Activated CD8-positive, alpha-beta T cell treated with anti-CD3 and anti-CD28 coated beads for 36 hours (primary cell): ENCODE measurements around the gene MYPOP. TPM values are rescaled to one million over a fixed set of nuclear protein-coding genes. Genes with fewer than 3 reads are reported as not detected.

Source experiments
- ATAC-seq: fragments of 200-7000 bp; cut with Tn5 transposase; one replicate; pipeline ENCODE4 v1.10.0; 2021; ENCODE audit warnings: mild to moderate bottlenecking, moderate library complexity
- CTCF ChIA-PET: fragments of 350-600 bp; sonication (Branson Sonifier 250); formaldehyde crosslinking; loops from one replicate; lab custom pipeline; 2021; ENCODE audit warnings: antibody characterized with exemption; lab: Charles Lee
- POLR2A ChIA-PET: fragments of 350-600 bp; sonication (Branson Sonifier 250); formaldehyde crosslinking; loops from one replicate; lab custom pipeline; 2021; ENCODE audit warnings: antibody characterized with exemption; lab: Charles Lee
- DNase-seq: peaks from one replicate; pipeline ENCODE4 v3.0.0-alpha.2; 2020
- H3K27ac Mint-ChIP-seq: one replicate; pipeline ENCODE4 v1.8.0; 2021; ENCODE audit warnings: mild to moderate bottlenecking, mixed read lengths
- H3K27me3 Mint-ChIP-seq: one replicate; pipeline ENCODE4 v1.8.0; 2021; ENCODE audit warnings: mixed read lengths
- H3K36me3 Mint-ChIP-seq: one replicate; pipeline ENCODE4 v1.8.0; 2021; ENCODE audit warnings: low read depth, mixed read lengths
- H3K4me1 Mint-ChIP-seq: one replicate; pipeline ENCODE4 v1.8.0; 2021; ENCODE audit warnings: low read depth, mixed read lengths
- H3K4me3 Mint-ChIP-seq: one replicate; pipeline ENCODE4 v1.8.0; 2021; ENCODE audit warnings: mild to moderate bottlenecking, moderate library complexity, mixed read lengths
- H3K9me3 Mint-ChIP-seq: one replicate; pipeline ENCODE4 v1.8.0; 2021; ENCODE audit warnings: mixed read lengths
- intact Hi-C: fragments of 100-400 bp; cut with micrococcal nuclease; formaldehyde crosslinking; loops from one replicate; pipeline ENCODE4 v1.10.0; 2022
- total RNA-seq, 2 experiments: library from RNA; stranded (reverse); gene quantifications; one replicate each; pipeline ENCODE4 v1.2.3, GENCODE V29; 2021
- TF ChIP-seq, protein P1 (sequence below): fragments of 200-600 bp; IDR thresholded peaks from one replicate; pipeline ENCODE4 v1.8.0; 2022; ENCODE audit warnings: antibody characterized with exemption, mild to moderate bottlenecking

MYPOP gene
- total RNA-seq, 2 experiments from 2014 or later: 4.1 to 5.0 TPM

DNA sequence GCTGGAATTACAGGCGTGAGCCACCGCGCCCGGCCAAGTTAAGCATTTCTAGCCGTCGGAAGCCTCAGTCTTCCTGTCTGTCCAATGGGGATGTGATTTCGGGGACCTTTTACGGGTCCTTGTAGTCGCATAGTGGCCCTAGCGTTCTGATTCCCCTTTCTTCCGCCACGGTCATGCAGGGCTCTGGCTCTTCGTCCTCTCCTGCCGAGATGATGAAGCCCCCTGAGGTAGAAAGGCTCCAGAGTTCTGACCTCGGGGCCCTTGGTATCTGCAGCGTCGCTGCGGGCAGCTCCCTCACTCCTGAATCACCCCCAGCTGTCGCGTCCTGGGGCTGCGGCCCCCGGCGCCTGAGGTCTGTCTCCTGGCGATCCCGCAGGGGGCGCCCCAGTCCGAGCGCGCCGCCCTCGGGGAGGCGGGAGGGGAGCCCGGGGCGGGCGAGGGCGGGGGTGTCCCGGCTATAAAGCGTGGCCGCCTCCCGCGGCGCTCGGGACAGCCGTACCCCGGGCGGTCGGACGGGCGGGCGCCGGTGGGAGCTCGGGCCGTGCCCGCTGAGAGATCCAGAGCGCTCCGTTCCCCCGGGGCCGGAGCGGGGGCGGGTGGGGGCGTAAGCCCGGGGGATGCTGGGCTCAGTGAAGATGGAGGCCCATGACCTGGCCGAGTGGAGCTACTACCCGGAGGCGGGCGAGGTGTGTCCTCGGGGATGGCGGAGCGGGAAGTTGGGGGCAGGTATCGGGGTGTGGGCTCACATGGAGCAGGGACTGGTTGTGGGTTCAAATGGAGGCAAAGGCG is 38.4 kb downstream of the MYPOP start, which contains the start of gene FOXA3:
FOXA3 (plus strand) TSS at position 487 of the 789 bp plus-strand sequence; CDS start at position 618, 131 bp downstream.
- H3K27me3 Mint-ChIP-seq: peaks cover 25% of the 10 kb centered on the region
- ChIA-PET POLR2A (interaction anchor here (1.0 to 3.9 kb wide), 5 partner anchors 17 to 88 kb away, joined by 3 to 24 read pairs (median 8); partner anchors contain the start of genes IRF2BP1 and MYPOP), CTCF (interaction anchor here (0.9 to 5.3 kb wide), 9 partner anchors 8 to 146 kb away, joined by 3 to 100 read pairs (median 3); partner anchors contain the start of genes IRF2BP1, MYPOP and SIX5)
- DNase-seq: peak; percentile 68
- ATAC-seq: peak; percentile 24
- peaks cover 18% of the 10 kb centered on the region for H3K4me1 Mint-ChIP-seq
- no peaks in the 10 kb centered on the region for H3K9me3 Mint-ChIP-seq
- H3K4me3 Mint-ChIP-seq: peak within 1 kb of the TSS; percentile 85
- peak within 1 kb of the TSS; percentile 98 for H3K27ac Mint-ChIP-seq
- intact Hi-C loops: no loop called here
- TF ChIP-seq, protein P1, sequence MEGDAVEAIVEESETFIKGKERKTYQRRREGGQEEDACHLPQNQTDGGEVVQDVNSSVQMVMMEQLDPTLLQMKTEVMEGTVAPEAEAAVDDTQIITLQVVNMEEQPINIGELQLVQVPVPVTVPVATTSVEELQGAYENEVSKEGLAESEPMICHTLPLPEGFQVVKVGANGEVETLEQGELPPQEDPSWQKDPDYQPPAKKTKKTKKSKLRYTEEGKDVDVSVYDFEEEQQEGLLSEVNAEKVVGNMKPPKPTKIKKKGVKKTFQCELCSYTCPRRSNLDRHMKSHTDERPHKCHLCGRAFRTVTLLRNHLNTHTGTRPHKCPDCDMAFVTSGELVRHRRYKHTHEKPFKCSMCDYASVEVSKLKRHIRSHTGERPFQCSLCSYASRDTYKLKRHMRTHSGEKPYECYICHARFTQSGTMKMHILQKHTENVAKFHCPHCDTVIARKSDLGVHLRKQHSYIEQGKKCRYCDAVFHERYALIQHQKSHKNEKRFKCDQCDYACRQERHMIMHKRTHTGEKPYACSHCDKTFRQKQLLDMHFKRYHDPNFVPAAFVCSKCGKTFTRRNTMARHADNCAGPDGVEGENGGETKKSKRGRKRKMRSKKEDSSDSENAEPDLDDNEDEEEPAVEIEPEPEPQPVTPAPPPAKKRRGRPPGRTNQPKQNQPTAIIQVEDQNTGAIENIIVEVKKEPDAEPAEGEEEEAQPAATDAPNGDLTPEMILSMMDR: peak; percentile 82
- peaks cover 7% of the 10 kb centered on the region for H3K36me3 Mint-ChIP-seq

DNA sequence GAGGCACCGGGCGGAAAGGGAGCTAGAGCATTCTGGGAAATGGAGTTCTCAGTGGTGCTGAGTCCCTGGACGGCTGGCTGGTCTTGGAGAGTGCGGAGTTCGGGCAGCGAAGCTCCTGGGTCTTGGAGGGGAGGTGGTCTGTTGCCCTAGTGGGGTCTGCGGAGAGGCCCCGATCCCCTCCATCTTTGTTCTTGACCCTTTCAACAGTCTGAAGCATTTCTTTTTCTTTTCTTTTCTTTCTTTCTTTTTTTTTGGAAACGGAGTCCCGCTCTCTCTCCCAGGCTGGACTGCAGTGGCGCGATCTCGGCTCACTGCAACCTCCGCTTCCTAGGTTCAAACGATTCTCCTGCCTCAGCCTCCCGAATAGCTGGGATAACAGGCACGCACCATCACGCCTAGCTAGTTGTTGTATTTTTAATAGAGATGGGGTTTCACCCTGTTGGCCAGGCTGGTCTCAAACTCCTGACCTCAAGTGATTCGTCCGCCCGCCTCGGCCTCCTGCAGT is 39.0 kb downstream of the MYPOP start:
- no peak for ATAC-seq
- Mint-ChIP-seq H3K9me3 (no peaks in the 10 kb centered on the region), H3K4me1 (peaks cover 21% of the 10 kb centered on the region), H3K36me3 (peaks cover 12% of the 10 kb centered on the region), H3K4me3 (peak overlapping the region; percentile 85), H3K27ac (peak overlapping the region; percentile 98), H3K27me3 (peaks cover 25% of the 10 kb centered on the region)
- intact Hi-C loops: no loop called here
- TF ChIP-seq, protein P1: no peak
- ChIA-PET POLR2A (interaction anchor here (1.9 to 3.9 kb wide), 3 partner anchors 18 to 38 kb away, joined by 8 to 24 read pairs (median 9); partner anchors contain the start of genes IRF2BP1 and MYPOP), CTCF (interaction anchor here (0.7 to 5.3 kb wide), 8 partner anchors 9 to 684 kb away, joined by 3 to 100 read pairs (median 6); partner anchors contain the start of genes IRF2BP1, MYPOP and SIX5)
- no peak for DNase-seq

DNA sequence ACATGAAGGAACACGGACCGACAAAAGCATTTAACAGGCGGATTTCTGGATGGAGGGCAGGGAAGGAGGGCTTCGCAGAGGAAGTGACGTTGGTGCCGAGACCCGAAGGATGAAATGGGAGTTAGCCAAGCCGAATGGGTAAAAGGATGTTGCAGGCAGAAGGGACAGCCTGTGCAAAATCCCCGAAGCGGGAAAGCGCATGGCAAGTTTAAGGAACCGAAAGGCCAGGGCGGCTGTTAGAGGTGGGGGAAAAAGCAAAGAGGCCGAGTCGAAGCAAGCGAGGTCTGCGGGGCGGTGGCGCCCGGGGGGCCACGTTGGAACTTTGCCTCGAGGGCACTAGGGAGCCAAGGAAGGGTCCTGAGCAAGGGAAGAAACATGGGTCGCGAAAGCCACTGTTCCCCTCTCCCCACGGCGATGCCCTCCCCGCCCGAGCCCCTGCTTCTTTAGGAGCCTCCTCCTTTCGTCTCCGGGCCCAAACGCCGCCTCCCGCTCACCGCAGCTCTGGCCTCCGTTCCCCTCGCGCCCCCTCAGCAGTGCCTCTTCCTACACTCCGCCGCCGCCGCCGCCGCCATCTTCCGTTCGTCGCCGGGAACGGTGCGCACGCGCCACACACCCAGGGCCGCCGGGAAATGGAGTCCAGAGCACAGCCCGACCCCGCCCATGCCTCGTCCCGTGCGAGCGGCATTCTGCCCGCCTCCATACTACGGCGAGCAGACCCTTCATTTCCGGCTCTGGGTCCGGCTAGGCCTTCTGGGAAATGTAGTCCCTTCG is 39.7 kb downstream of the MYPOP start, which contains the start of gene SYMPK:
SYMPK (minus strand) TSS at position 584 of the 771 bp plus-strand sequence. CDS start 8,652 bp downstream, outside the sequence.
- Mint-ChIP-seq H3K4me3 (peak within 1 kb of the TSS; percentile 85), H3K27me3 (peaks cover 25% of the 10 kb centered on the region), H3K27ac (peak within 1 kb of the TSS; percentile 98), H3K4me1 (peaks cover 25% of the 10 kb centered on the region), H3K9me3 (no peaks in the 10 kb centered on the region), H3K36me3 (peaks cover 17% of the 10 kb centered on the region)
- TF ChIP-seq, protein P1: no peak
- ChIA-PET CTCF (interaction anchor here (0.7 to 5.3 kb wide), 7 partner anchors 21 to 684 kb away, joined by 3 to 100 read pairs (median 4); partner anchors contain the start of genes IRF2BP1, MYPOP and SIX5), POLR2A (interaction anchor here (1.9 to 3.9 kb wide), 3 partner anchors 19 to 39 kb away, joined by 8 to 24 read pairs (median 9); partner anchors contain the start of genes IRF2BP1 and MYPOP)
- peak; percentile 98 for ATAC-seq
- intact Hi-C loops: no loop called here
- DNase-seq: peak; percentile 99

DNA sequence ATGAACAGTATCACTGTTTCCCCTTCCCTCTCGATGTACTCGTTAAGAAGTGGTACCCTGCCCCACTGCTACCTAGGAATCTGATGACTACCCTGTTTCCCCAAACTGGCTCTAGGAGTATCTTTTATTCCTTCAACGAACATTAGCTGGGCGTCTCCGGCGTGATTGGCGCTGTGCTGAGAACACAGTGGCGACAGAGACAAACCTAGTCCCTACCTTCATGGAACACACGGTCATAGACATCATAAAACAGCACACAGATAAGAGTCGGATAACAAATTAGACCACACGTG is 40.2 kb downstream of the MYPOP start:
- H3K4me1 Mint-ChIP-seq: peaks cover 25% of the 10 kb centered on the region
- POLR2A ChIA-PET: interaction anchor here (1.9 to 3.9 kb wide), 2 partner anchors 19 to 24 kb away, joined by 9 to 24 read pairs; partner anchors contain the start of gene IRF2BP1
- H3K4me3 Mint-ChIP-seq: peak overlapping the region; percentile 85
- no peaks in the 10 kb centered on the region for H3K9me3 Mint-ChIP-seq
- peaks cover 17% of the 10 kb centered on the region for H3K36me3 Mint-ChIP-seq
- TF ChIP-seq, protein P1: no peak
- peak overlapping the region; percentile 98 for H3K27ac Mint-ChIP-seq
- CTCF ChIA-PET: interaction anchor here (0.9 to 5.3 kb wide), 4 partner anchors 21 to 93 kb away, joined by 4 to 100 read pairs (median 8); partner anchors contain the start of genes IRF2BP1 and SIX5
- intact Hi-C loops: no loop called here
- peaks cover 25% of the 10 kb centered on the region for H3K27me3 Mint-ChIP-seq
- no peak for ATAC-seq
- DNase-seq: no peak
